Mucosa of descending colon (tissue), 3 donors: ENCODE measurements around the gene FHAD1. TPM values are rescaled to one million over a fixed set of nuclear protein-coding genes. Genes with fewer than 3 reads are reported as not detected.

ENCODE experiments used
- ATAC-seq: fragments of 200-7000 bp; cut with Tn5 transposase; one replicate; pipeline ENCODE4 v1.9.1; 2020; ENCODE audit warnings: mild to moderate bottlenecking, moderate library complexity
- DNase-seq, 3 donors: peaks; one replicate each; pipeline ENCODE4 v3.0.0-alpha.2; 2020
- H3K36me3 ChIP-seq: fragments of 200-600 bp; one replicate; pipeline ENCODE4 v1.8.0; 2021; ENCODE audit warnings: low read depth, mild to moderate bottlenecking
- H3K4me1 ChIP-seq: fragments of 200-600 bp; one replicate; pipeline ENCODE4 v1.8.0; 2021; ENCODE audit warnings: low read depth, mild to moderate bottlenecking
- H3K4me3 ChIP-seq: fragments of 200-600 bp; one replicate; pipeline ENCODE4 v1.8.0; 2021; ENCODE audit warnings: mild to moderate bottlenecking
- H3K9me3 ChIP-seq: fragments of 200-600 bp; one replicate; pipeline ENCODE4 v1.8.0; 2021; ENCODE audit warnings: mild to moderate bottlenecking
- CTCF ChIP-seq: fragments of 200-600 bp; IDR thresholded peaks from one replicate; pipeline ENCODE4 v1.8.0; 2022; ENCODE audit warnings: antibody characterized with exemption, mild to moderate bottlenecking
- intact Hi-C, 2 donors: fragments of 100-400 bp; cut with DNase I in 1 of 2; cut with micrococcal nuclease in 1 of 2; formaldehyde crosslinking; loops; one replicate each; pipeline versions ENCODE4 v1.11.0 to v1.11.1; 2022; cut with DNase I, micrococcal nuclease
- total RNA-seq, 3 donors: library from RNA; stranded (reverse); fragmentation: NEBNext Ultra II Directional in 2 of 3; extraction: Animal tissue kit (Norgen Biotek cat#: 25700) in 2 of 3; gene quantifications; one replicate each; pipeline versions ENCODE4 v1.2.1 to v1.2.4, GENCODE V29; 2021 to 2023
- donor health status: DM: no; HTN: no; CAD: no; lungs with moderate emphysema.
- donor health status: DM: no; HTN: no; CAD: no.
- donor health status: DM: no; HTN: yes; CAD: no.

FHAD1 gene
- total RNA-seq, 3 donors from 2014 or later = 0.89 to 1.9 (median 0.99) TPM

- no peak for DNase-seq
- no peak for ATAC-seq
- Histone ChIP-seq H3K36me3 (no peaks in the 10 kb centered on the region), H3K4me3 (no peak overlapping the region), H3K4me1 (peaks cover 28% of the 10 kb centered on the region), H3K9me3 (no peaks in the 10 kb centered on the region)
- TF ChIP-seq CTCF = no peak
- intact Hi-C loops = no loop called here
Observed at GRCh38 chr1:15349133-15349532, 102.1 kb downstream of the FHAD1 start.

- Histone ChIP-seq H3K36me3 (no peaks in the 10 kb centered on the region), H3K9me3 (no peaks in the 10 kb centered on the region), H3K4me1 (peaks cover 28% of the 10 kb centered on the region), H3K4me3 (no peak overlapping the region)
- TF ChIP-seq CTCF = no peak
- intact Hi-C loops = no loop called here
- DNase-seq (no peak), ATAC-seq (no peak)
Observed at GRCh38 chr1:15350151-15350550, 103.1 kb downstream of the FHAD1 start.

- intact Hi-C loops = no loop called here
Observed at GRCh38 chr1:15350551-15351200, 103.7 kb downstream of the FHAD1 start.

GRCh38 chr1:15351310-15351709, 104.3 kb downstream of the FHAD1 start:
- DNase-seq (peak in 2 of 3 donors; percentile 50 to 61), ATAC-seq (peak; percentile 69)
- TF ChIP-seq CTCF = no peak
- Histone ChIP-seq H3K4me3 (no peak overlapping the region), H3K9me3 (no peaks in the 10 kb centered on the region), H3K36me3 (no peaks in the 10 kb centered on the region), H3K4me1 (peaks cover 24% of the 10 kb centered on the region)
- intact Hi-C loops = no loop called here

More at GRCh38 chr1:15350551-15351200, 103.7 kb downstream of the FHAD1 start:
- Histone ChIP-seq H3K4me3 (no peak overlapping the region), H3K4me1 (peaks cover 28% of the 10 kb centered on the region), H3K9me3 (no peaks in the 10 kb centered on the region), H3K36me3 (no peaks in the 10 kb centered on the region)
- peak; percentile 80 for ATAC-seq
- no peak for TF ChIP-seq CTCF
- peak; percentile 81 to 85 (median 85) for DNase-seq

- DNase-seq (peak in 2 of 3 donors; percentile 60 to 72), ATAC-seq (peak; percentile 75)
- TF ChIP-seq CTCF = no peak
- no peak overlapping the region for H3K4me3 ChIP-seq
- H3K9me3 ChIP-seq = no peaks in the 10 kb centered on the region
- peaks cover 19% of the 10 kb centered on the region for H3K4me1 ChIP-seq
- H3K36me3 ChIP-seq = no peaks in the 10 kb centered on the region
- intact Hi-C loops = no loop called here
Observed at GRCh38 chr1:15352128-15352957, 105.3 kb downstream of the FHAD1 start.
